NOMO-1 treated with DMSO at 0.1 percent for 48 hours (cell line): ENCODE results near the gene MCEMP1.
"Not testable (repeated sequence)": the region's sequence is repeated elsewhere in the genome, so short reads cannot be mapped to it uniquely, and the experiment has no call there.

Source experiments
- DNase-seq: peaks from one replicate; lab custom pipeline; 2025; ENCODE audit not compliant: unreplicated experiment; lab: John Stamatoyannopoulos, UW

Gene MCEMP1

DNA sequence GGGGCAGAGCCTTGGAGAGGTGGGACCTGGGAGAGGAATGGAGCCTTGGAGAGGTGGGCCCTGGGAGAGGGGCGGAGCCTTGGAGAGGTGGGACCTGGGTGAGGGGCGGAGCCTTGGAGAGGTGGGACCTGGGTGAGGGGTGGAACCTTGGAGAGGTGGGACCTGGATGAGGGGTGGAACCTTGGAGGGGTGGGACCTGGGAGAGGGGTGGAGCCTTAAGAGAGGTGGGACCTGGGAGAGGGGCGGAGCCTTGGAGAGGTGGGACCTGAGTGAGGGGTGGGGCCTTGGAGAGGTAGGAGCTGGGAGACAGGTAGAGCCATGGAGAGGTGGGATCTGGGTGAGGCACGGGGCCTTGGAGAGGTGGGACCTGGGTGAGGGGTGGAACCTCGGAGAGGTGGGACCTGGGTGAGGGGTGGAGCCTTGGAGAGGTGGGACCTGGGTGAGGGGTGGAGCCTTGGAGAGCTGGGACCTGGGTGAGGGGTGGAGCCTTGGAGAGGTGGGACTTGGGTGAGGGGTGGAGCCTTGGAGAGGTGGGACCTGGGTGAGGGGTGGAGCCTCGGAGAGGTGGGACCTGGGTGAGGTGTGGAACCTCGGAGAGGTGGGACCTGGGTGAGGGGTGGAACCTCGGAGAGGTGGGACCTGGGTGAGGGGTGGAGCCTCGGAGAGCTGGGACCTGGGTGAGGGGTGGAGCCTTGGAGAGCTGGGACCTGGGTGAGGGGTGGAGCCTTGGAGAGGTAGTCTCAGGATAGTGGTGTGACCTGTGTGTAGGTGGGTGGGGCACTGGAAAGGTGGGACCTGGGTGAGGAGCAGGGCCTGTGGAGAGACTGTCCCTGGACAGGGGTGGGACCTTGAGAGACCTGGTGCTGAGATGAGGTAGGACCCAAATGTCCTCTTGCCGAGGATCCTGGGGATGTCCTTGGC lies 33.0 kb upstream of the MCEMP1 start:
- not testable (repeated sequence) for DNase-seq

DNA sequence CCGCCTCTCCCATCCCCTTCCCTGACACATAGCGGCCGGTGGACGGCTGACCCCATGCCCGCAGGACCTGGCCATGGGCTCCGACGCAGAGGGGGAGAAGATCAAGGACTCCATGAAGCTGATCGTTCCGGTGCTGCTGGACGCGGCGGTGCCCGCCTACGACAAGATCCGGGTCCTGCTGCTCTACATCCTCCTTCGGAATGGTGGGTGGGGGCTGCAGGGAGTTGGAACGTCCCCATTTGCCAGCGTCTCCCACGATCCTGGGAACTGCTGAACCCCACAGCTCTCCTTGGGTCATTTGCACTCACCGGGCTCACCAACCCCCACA lies 32.4 kb upstream of the MCEMP1 start:
- DNase-seq = no peak

- peak; percentile 81 for DNase-seq
Observed at GRCh38 chr19:7645163-7645562, 31.7 kb upstream of the MCEMP1 start.

DNA sequence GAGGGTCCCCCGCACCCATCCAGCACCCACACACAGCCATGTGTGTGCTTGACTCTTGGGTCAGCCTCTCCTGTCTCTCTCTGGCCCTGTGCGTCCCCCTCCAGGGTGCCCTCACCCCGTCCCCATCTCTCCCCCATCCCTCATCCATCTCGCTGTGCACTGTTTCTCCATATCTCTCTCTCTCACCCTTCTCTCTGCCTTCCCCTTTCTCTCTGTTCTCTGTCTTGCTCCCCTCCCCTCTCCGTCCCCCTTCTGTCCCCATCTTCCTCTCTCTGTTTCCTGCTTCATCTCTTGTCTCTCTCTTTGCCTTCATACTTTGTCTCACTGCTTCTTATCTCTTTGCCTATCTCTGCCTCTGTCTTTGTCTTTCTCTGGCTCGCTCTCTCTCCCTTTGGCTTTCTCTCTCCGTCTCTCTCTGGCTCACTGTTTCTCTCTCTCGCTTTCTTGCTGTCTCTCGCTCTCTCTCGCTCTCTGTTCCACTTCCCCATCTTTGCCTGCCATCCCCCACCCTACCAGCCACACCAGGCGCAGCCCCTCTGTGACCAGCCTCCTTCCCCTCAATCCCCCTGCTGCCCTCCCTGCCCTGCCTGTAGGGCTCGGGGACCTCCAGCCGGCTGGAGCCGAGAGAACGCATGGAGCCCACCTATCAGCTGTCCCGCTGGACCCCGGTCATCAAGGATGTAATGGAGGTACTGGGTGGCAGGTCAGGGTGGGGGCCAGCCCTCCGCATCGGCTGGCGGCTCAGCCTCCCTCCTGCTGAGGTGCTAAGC lies 31.0 kb upstream of the MCEMP1 start:
- DNase-seq = peak; percentile 72

GRCh38 chr19:7646426-7646700 lies 30.5 kb upstream of the MCEMP1 start:
- DNase-seq = no peak

DNA sequence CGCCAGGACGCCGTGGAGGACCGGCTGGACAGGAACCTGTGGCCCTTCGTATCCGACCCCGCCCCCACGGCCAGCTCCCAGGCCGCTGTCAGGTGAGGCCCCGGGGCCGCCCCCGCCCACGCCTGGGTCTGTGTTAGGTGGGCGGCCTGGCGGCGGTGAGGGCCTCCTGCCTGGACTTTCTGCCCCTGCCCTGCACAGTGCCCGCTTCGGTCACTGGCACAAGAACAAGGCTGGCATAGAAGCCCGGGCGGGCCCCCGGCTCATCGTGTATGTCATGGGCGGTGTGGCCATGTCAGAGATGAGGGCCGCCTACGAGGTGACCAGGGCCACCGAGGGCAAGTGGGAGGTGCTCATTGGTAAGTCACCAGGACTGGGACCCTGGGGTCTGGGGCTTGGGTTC lies 29.7 kb upstream of the MCEMP1 start:
- DNase-seq = no peak

GRCh38 chr19:7648265-7649014 lies 28.4 kb upstream of the MCEMP1 start:
- no peak for DNase-seq

DNA sequence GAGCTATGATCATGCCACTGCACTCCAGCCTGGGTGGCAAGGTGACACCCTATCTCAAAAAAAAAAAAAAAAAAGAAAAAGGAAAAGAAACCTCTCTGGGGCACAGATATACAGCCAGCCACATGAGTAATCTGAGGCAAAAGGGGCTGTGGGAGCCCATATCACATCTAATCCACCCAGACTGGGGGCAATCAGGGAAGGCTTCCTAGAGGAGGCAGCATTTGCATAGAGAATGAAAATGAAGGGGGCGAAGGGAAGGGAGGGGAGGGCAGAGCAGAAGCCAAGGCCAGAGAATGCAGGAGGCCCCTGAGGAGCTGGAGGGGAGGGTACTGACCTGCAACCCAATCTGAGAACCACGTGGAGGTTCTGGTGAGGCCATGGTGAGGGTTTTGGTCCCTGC lies 26.7 kb upstream of the MCEMP1 start:
- no peak for DNase-seq

- peak; percentile 100 for DNase-seq
Observed at GRCh38 chr19:7652061-7652641, 24.7 kb upstream of the MCEMP1 start.

- no peak for DNase-seq
Observed at GRCh38 chr19:7654401-7654800, 22.5 kb upstream of the MCEMP1 start.

DNA sequence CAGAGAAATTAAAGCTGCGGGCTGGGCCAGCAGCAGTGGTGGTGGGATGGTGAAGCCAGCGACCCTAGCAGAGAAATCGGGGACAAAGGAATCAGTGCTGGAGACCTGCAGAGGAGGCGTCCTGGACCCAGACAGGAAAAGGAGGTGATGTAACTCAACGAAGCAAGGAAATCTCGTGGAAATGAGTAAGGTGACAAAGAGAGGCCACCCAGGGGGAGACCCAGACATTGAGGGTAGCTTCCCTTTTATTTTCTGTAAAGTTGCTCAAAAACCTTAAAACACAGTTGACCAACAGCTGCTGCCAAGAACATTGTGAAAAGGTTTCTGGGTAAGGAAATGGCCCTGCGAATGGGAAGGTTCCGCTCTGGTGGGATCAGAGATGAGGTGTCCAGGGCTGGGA lies 21.3 kb upstream of the MCEMP1 start:
- peak; percentile 89 for DNase-seq

GRCh38 chr19:7657131-7657751 lies 19.6 kb upstream of the MCEMP1 start:
- peak; percentile 92 for DNase-seq

- peak; percentile 45 for DNase-seq
Observed at GRCh38 chr19:7658219-7658686, 18.6 kb upstream of the MCEMP1 start.

GRCh38 chr19:7661744-7662538 lies 14.9 kb upstream of the MCEMP1 start:
- no peak for DNase-seq

DNA sequence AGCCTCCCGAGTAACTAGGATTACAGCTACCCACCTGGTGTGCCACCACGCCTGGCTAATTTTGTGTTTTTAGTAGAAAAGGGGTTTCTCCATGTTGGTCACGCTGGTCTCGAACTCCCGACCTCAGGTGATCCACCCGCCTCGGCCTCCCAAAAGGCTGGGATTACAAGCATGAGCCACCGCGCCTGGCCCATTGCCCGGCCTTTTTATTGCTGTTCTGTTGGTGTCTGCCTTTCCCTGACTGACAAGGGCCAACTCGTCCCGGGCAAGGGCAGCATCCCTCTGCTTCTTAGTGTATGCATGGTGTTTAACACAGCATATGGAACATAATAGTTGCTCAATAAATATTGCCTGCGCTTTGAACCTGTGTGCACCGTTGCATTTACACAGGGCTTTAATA lies 14.2 kb upstream of the MCEMP1 start:
- DNase-seq = no peak

DNA sequence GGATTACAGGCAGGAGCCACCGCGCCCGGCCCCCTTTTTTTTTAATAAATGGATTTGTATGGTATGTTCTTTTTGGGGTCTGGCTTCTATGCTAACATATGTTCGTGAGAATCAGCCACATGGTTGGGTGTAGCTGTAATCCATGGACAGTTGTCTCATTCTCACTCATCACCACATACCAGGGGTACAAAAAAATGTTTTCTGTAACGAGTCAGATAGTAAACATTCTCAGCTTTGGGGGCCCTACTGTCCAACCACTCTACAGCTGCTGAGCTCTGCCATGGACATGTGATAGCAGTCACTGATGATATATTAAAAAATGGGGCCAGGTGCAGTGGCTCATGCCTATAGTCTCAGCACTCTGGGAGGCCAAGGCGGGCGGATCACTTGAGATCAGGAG lies 13.2 kb upstream of the MCEMP1 start:
- no peak for DNase-seq

GRCh38 chr19:7665076-7665475 lies 11.8 kb upstream of the MCEMP1 start:
- no peak for DNase-seq

- no peak for DNase-seq
Observed at GRCh38 chr19:7668842-7669241, 8.0 kb upstream of the MCEMP1 start, which contains the start of gene RETN. Gene RETN (plus strand): TSS chr19:7669049. CDS start chr19:7669327, 278 bp downstream.

DNA sequence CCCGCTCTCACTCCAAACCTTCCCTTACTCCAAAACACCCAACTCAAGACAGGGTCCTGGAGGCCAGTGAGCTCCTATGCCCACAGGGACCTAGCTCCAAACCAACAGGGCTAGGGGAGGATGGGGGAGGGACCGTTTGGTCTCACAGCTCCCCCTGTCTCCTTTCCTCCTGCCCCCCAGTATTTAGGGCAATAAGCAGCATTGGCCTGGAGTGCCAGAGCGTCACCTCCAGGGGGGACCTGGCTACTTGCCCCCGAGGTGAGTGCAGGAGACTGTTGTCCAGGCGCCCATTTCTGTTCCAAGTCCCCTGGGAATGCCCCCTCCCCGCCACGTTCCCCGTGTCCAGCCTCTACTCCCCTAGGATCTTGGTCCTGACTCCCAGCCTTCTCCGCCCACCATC lies 7.2 kb upstream of the MCEMP1 start:
- DNase-seq = no peak
